Adrenal gland (tissue), 12 donors: ENCODE measurements around the gene DUOXA2. TPM values are rescaled to one million over a fixed set of nuclear protein-coding genes. Genes with fewer than 3 reads are reported as not detected.

Experiments used
- DNase-seq, 7 donors: peaks; one replicate each; pipeline ENCODE4 v3.0.0-alpha.2; 2019 to 2020
- H3K27ac ChIP-seq, 5 donors: fragments of 200-600 bp; sonication (generic) in 4 of 5; 1 replicate in 3 of 5; 2 replicates in 2 of 5; pipeline versions ENCODE4 v1.5.1 to v1.8.0; 2016 to 2020; ENCODE audit warnings: mild to moderate bottlenecking in 1 of 5
- H3K27me3 ChIP-seq: fragments of 200-600 bp; 2 replicates; pipeline ENCODE4 v1.8.0; 2021
- H3K36me3 ChIP-seq, 2 donors: fragments of 200-600 bp; replicated peaks in 1 of 2; 1 replicate in 1 of 2; 2 replicates in 1 of 2; pipeline versions ENCODE4 v1.5.1 to v1.8.0; 2018 to 2022
- H3K4me1 ChIP-seq, 2 donors: fragments of 200-600 bp; replicated peaks in 1 of 2; 1 replicate in 1 of 2; 2 replicates in 1 of 2; pipeline versions ENCODE4 v1.5.1 to v1.8.0; 2018 to 2021
- H3K4me3 ChIP-seq, 4 donors: fragments of 200-600 bp; sonication (generic) in 3 of 4; one replicate each; pipeline ENCODE4 v1.5.1; 2016 to 2018
- H3K9me3 ChIP-seq, 3 donors: fragments of 200-600 bp; sonication (generic) in 1 of 3; replicated peaks in 1 of 3; 1 replicate in 2 of 3; 2 replicates in 1 of 3; pipeline versions ENCODE4 v1.5.1 to v1.8.0; 2016 to 2021
- POLR2A ChIP-seq, 2 donors: fragments of 450-650 bp; IDR thresholded peaks; one replicate each; pipeline ENCODE4 v1.6.1; 2017; ENCODE audit warnings: antibody characterized with exemption in 2 of 2, mild to moderate bottlenecking in 2 of 2, moderate library complexity in 1 of 2
- WGBS, 4 donors: extraction: QIAGEN DNeasy Blood & Tissue Kit in 2 of 4; methylation state at CpG; one replicate each; pipeline versions ENCODE4 v1.1.5 to v1.1.7; 2013 to 2017; 5-methylcytosine and 5-hydroxymethylcytosine counted together
- intact Hi-C, 2 donors: fragments of 100-400 bp; cut with DNase I; formaldehyde crosslinking; loops; one replicate each; pipeline versions ENCODE4 v1.14.1 to v1.15.0; 2022 to 2023
- polyA plus RNA-seq, 3 donors: library from polyadenylated mRNA; stranded (reverse); fragments of 200-250 nt in 2 of 3; fragments of 350-450 nt in 1 of 3; fragmentation: Illumina TruSeq in 1 of 3; extraction: RNeasy Lipid Tissue Mini Kit (QIAGEN cat#74804) in 1 of 3; gene quantifications; one replicate each; pipeline ENCODE4 v1.2.3, GENCODE V29; 2013 to 2014
- total RNA-seq, 9 donors: library from RNA; depleted of rRNA in 4 of 9; stranded (reverse); fragments of >200 nt in 4 of 9; fragments of 120-200 nt in 1 of 9; fragmentation: NEBNext Ultra II Directional in 1 of 9; extraction: Animal tissue kit (Norgen Biotek cat#: 25700) in 1 of 9; gene quantifications; one replicate each; pipeline versions ENCODE4 v1.1.0 to v1.2.4, GENCODE V29; 2013 to 2023
- TF ChIP-seq, protein P1 (sequence below), 6 experiments: fragments of 450-650 bp in 4 of 6; fragments of 200-600 bp in 2 of 6; sonication (generic) in 1 of 6; IDR thresholded peaks; 1 replicate in 5 of 6; 2 replicates in 1 of 6; pipeline versions ENCODE4 v1.5.1 to v1.8.0; 2016 to 2021; ENCODE audit warnings: antibody characterized with exemption in 6 of 6, mild to moderate bottlenecking in 2 of 6, moderate library complexity in 1 of 6
- donor health status: healthy with polysubstance abuse.
- donor health status: Bipolar disorder and iron deficiency.
- donor health status: DM: yes; HTN: yes; CAD: no.
- donor health status: DM: no; HTN: no; CAD: no.
- donor health status: DM: no; HTN: no; CAD: no.
- donor health status: DM: yes; HTN: yes; CAD: no.

Gene DUOXA2
- total and polyA plus RNA-seq, 12 donors: 0.11 to 4.1 (median 0.85) TPM; not detected in 4

DNA sequence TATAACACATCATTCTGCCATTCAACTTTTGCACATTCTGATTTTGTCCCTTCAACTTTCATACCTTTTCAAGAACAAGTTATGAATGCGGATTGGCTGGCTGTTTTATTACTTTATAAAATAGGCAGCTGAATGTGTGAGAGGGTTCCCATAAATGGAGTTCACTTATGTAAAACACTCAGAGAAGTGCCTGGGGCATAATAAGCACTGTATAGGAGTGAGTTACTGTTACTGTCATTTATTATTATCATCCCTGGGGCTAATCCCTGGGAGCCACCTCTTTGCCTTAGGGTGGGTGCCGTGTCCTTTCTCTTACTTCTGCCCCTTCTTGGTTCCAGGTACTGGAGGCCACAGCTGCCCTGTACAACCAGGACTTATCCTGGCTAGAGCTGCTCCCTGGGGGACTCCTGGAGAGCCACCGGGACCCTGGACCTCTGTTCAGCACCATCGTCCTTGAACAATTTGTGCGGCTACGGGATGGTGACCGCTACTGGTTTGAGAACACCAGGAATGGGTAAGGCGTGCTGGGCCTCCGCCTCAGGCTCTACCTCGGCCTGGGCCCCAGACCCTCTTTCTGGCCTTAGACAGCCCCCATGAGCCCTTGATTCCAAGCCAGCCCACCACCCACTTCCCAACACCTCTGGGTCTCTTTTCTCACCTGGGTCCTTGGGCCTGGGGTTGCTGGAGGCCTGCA, 26.6 kb downstream of the DUOXA2 start:
- Histone ChIP-seq H3K4me1 (peaks cover 0 to 7% of the 10 kb centered on the region in 2 donors), H3K9me3 (no peaks in the 10 kb centered on the region), H3K4me3 (no peak overlapping the region), H3K36me3 (no peaks in the 10 kb centered on the region), H3K27me3 (no peaks in the 10 kb centered on the region), H3K27ac (no peak overlapping the region)
- TF ChIP-seq POLR2A (IDR thresholded peaks at IDR 0.05): no peak
- TF ChIP-seq, protein P1, sequence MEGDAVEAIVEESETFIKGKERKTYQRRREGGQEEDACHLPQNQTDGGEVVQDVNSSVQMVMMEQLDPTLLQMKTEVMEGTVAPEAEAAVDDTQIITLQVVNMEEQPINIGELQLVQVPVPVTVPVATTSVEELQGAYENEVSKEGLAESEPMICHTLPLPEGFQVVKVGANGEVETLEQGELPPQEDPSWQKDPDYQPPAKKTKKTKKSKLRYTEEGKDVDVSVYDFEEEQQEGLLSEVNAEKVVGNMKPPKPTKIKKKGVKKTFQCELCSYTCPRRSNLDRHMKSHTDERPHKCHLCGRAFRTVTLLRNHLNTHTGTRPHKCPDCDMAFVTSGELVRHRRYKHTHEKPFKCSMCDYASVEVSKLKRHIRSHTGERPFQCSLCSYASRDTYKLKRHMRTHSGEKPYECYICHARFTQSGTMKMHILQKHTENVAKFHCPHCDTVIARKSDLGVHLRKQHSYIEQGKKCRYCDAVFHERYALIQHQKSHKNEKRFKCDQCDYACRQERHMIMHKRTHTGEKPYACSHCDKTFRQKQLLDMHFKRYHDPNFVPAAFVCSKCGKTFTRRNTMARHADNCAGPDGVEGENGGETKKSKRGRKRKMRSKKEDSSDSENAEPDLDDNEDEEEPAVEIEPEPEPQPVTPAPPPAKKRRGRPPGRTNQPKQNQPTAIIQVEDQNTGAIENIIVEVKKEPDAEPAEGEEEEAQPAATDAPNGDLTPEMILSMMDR (IDR thresholded peaks at IDR 0.05): no peak
- WGBS, 4 donors: 94 to 98% (median 95%) methylated on average over 2 to 10 of the region's 10 CpGs
- intact Hi-C loops: no loop called here
- DNase-seq: no peak

DNA sequence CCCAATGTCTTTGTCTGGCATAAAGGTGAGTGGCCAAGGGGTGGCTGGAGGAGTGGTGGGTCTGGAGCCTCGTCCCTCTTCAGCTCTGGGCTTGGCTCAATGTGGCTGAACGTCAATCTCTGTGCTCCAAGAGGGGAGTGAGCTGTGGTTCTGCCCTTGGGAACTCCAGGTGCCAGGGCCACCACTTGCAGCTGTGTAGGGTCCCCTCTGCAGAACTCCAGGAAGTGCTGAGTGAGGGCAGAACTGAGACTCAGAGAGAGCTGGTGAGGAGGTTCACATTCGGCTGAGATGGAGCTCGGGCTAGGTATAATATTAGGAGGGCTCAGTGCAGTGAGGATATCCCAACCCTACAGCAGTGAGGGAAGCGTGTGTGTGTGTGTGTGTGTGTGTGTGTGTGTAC, 27.3 kb downstream of the DUOXA2 start:
- intact Hi-C loops: no loop called here
- DNase-seq: no peak
- 82 to 85% (median 84%) methylated on average over 4 to 5 of the region's 5 CpGs for WGBS, 4 donors

DNA sequence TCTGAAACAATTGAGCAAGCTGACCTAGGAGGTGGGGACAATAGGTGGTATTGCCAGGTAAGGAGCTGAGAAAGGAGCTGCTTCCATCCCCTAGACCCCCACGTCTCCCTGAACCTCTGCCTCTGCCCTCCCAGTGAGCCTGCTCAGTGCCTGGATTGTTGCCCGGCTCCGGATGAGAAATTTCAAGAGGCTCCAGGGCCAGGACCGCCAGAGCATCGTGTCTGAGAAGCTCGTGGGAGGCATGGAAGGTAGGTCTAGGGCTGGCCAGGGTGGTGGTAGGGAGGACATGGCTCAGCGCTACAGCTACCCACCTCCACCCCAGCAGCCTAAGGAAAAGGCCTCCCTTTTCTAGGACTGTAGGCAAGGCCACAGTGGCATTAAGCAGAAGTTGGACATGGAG, 28.9 kb downstream of the DUOXA2 start:
- Histone ChIP-seq H3K9me3 (no peaks in the 10 kb centered on the region), H3K36me3 (no peaks in the 10 kb centered on the region), H3K4me3 (no peak overlapping the region), H3K4me1 (peaks cover 0 to 7% of the 10 kb centered on the region in 2 donors), H3K27me3 (no peaks in the 10 kb centered on the region), H3K27ac (no peak overlapping the region)
- no peak for TF ChIP-seq POLR2A (IDR thresholded peaks at IDR 0.05)
- TF ChIP-seq, protein P1 (IDR thresholded peaks at IDR 0.05): no peak
- 83 to 91% (median 87%) methylated on average over 5 to 7 of the region's 7 CpGs for WGBS, 4 donors
- no peak for DNase-seq
- intact Hi-C loops: no loop called here

More for the DNA sequence above, 27.3 kb downstream of the DUOXA2 start:
- H3K4me3 ChIP-seq: no peak overlapping the region
- H3K27ac ChIP-seq: no peak overlapping the region
- TF ChIP-seq, protein P1 (IDR thresholded peaks at IDR 0.05): no peak
- no peak for TF ChIP-seq POLR2A (IDR thresholded peaks at IDR 0.05)
- no peaks in the 10 kb centered on the region for H3K27me3 ChIP-seq
- H3K4me1 ChIP-seq: peaks cover 0 to 7% of the 10 kb centered on the region in 2 donors
- H3K36me3 ChIP-seq: no peaks in the 10 kb centered on the region
- H3K9me3 ChIP-seq: no peaks in the 10 kb centered on the region

DNA sequence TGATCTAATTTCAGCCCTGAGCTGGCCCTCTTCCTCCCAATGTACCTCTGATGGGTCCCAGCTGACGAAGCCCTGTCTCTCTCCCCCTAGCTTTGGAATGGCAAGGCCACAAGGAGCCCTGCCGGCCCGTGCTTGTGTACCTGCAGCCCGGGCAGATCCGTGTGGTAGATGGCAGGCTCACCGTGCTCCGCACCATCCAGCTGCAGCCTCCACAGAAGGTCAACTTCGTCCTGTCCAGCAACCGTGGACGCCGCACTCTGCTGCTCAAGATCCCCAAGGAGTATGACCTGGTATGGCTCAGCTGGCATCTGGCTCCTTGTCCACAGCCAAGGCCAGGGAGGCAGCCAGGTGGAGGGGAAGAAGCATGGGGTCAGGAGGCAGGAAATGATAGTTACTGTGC, 29.8 kb downstream of the DUOXA2 start:
- intact Hi-C loops: no loop called here
- Histone ChIP-seq H3K27ac (no peak overlapping the region), H3K36me3 (no peaks in the 10 kb centered on the region), H3K27me3 (no peaks in the 10 kb centered on the region), H3K4me1 (peaks cover 0 to 2% of the 10 kb centered on the region in 2 donors), H3K9me3 (no peaks in the 10 kb centered on the region), H3K4me3 (no peak overlapping the region)
- WGBS, 4 donors: 48 to 70% (median 64%) methylated on average over 3 to 11 of the region's 11 CpGs; no CpG with 5 or more reads in 1 of the 4 donors
- DNase-seq: no peak
- TF ChIP-seq POLR2A (IDR thresholded peaks at IDR 0.05): no peak
- TF ChIP-seq, protein P1 (IDR thresholded peaks at IDR 0.05): no peak
